OCI-LY7 (cell line): Measurements from ENCODE around the gene FAM241A. TPM values are rescaled to one million over a fixed set of nuclear protein-coding genes. Genes with fewer than 3 reads are reported as not detected.
A peak's percentile ranks its signal among the peaks of the same experiment; 100 is the strongest.

Experiments used
- BruUV-seq: library from RNA; stranded (reverse); fragments of 400-500 nt; replicated peaks from 2 replicates; lab custom pipeline; 2021; lab: Mats Ljungman, UMichigan
- CTCF ChIA-PET: fragments of 300-600 bp; sonication (Branson Sonifier 250); formaldehyde crosslinking; loops from one replicate; lab custom pipeline; 2022; ENCODE audit warnings: antibody characterized with exemption; ENCODE audit not compliant: unreplicated experiment; lab: Charles Lee
- POLR2A ChIA-PET: fragments of 300-600 bp; sonication (Branson Sonifier 250); formaldehyde crosslinking; loops from one replicate; lab custom pipeline; 2022; ENCODE audit warnings: antibody characterized with exemption; lab: Charles Lee
- DNase-seq: peaks from one replicate; pipeline ENCODE4 v3.0.0-alpha.2; 2015; ENCODE audit warnings: low spot score
- H2AFZ ChIP-seq: fragments of 200-600 bp; sonication (generic), shearing (Covaris generic); 2 replicates; pipeline ENCODE4 v1.6.1; 2014; ENCODE audit warnings: mild to moderate bottlenecking, antibody characterized with exemption, low read length, moderate library complexity
- H3K27ac ChIP-seq: fragments of 200-600 bp; sonication (generic); 2 replicates; pipeline ENCODE4 v1.5.1; 2014; ENCODE audit warnings: mixed run types, low read depth, mild to moderate bottlenecking, moderate library complexity, low read length, inconsistent platforms; ENCODE audit not compliant: poor library complexity, severe bottlenecking
- H3K36me3 ChIP-seq: fragments of 200-600 bp; sonication (generic); 2 replicates; pipeline ENCODE4 v1.6.1; 2014; ENCODE audit warnings: mild to moderate bottlenecking, antibody characterized with exemption, low read length, moderate library complexity, mixed read lengths; ENCODE audit not compliant: insufficient read depth
- H3K4me1 ChIP-seq: fragments of 200-600 bp; sonication (generic); 2 replicates; pipeline ENCODE4 v1.5.1; 2014; ENCODE audit warnings: mild to moderate bottlenecking, low read length; ENCODE audit not compliant: insufficient read depth, poor library complexity, severe bottlenecking
- H3K4me2 ChIP-seq: fragments of 200-600 bp; sonication (generic); 2 replicates; pipeline ENCODE4 v1.6.1; 2014; ENCODE audit warnings: mild to moderate bottlenecking, low read length
- H3K4me3 ChIP-seq: fragments of 200-600 bp; sonication (generic); 2 replicates; pipeline ENCODE4 v1.5.1; 2014; ENCODE audit warnings: mild to moderate bottlenecking, low read depth, low read length; ENCODE audit not compliant: poor library complexity, severe bottlenecking
- H3K79me2 ChIP-seq: fragments of 200-600 bp; sonication (generic); 2 replicates; pipeline ENCODE4 v1.6.1; 2016; ENCODE audit warnings: low read depth, mild to moderate bottlenecking, low read length, moderate library complexity, mixed read lengths; ENCODE audit not compliant: insufficient read depth
- H3K9me2 ChIP-seq: fragments of 200-600 bp; sonication (generic); 2 replicates; pipeline ENCODE4 v1.6.1; 2016; ENCODE audit warnings: mild to moderate bottlenecking, low read length, mixed read lengths; ENCODE audit not compliant: insufficient read depth
- H3K9me3 ChIP-seq: fragments of 200-600 bp; sonication (generic); 2 replicates; pipeline ENCODE4 v1.6.1; 2014; ENCODE audit warnings: mild to moderate bottlenecking, mixed run types, low read length, mixed read lengths
- H4K20me1 ChIP-seq: fragments of 200-600 bp; sonication (generic); 2 replicates; pipeline ENCODE4 v1.6.1; 2014; ENCODE audit warnings: mild to moderate bottlenecking, antibody characterized with exemption, low read length, moderate library complexity, mixed read lengths; ENCODE audit not compliant: insufficient read depth
- EZH2phosphoT487 ChIP-seq: fragments of 200-600 bp; sonication (generic); IDR thresholded peaks from 2 replicates; pipeline ENCODE4 v1.6.1; 2018; ENCODE audit warnings: low read depth, borderline replicate concordance, mild to moderate bottlenecking, mixed run types, antibody characterized with exemption, low read length, moderate library complexity, mixed read lengths
- intact Hi-C: fragments of 100-400 bp; cut with micrococcal nuclease; formaldehyde crosslinking; loops from one replicate; pipeline ENCODE4 v1.10.0; 2022; ENCODE audit not compliant: unreplicated experiment
- total RNA-seq, 2 experiments: library from RNA; depleted of rRNA in 1 of 2; stranded (reverse); fragments of >200 nt in 1 of 2; shearing (Covaris generic) in 1 of 2; gene quantifications; 2 replicates each; pipeline ENCODE4 v1.2.3, GENCODE V29; 2014 to 2022
- TF ChIP-seq, protein P1 (sequence below): fragments of 200-600 bp; sonication (generic); conservative IDR thresholded peaks from 2 replicates; pipeline ENCODE4 v1.5.1; 2014; ENCODE audit warnings: mild to moderate bottlenecking, antibody characterized with exemption, low read length, moderate library complexity, mixed read lengths

Gene FAM241A
- total RNA-seq, 2 experiments from 2014 or later: 2.5 to 9.5 TPM

- intact Hi-C loops: loop anchor here (5.0 to 10.0 kb wide), 2 partner anchors 49 to 552 kb away; no protein-coding TSS in a partner anchor
- no peak for TF ChIP-seq EZH2phosphoT487
- TF ChIP-seq, protein P1, sequence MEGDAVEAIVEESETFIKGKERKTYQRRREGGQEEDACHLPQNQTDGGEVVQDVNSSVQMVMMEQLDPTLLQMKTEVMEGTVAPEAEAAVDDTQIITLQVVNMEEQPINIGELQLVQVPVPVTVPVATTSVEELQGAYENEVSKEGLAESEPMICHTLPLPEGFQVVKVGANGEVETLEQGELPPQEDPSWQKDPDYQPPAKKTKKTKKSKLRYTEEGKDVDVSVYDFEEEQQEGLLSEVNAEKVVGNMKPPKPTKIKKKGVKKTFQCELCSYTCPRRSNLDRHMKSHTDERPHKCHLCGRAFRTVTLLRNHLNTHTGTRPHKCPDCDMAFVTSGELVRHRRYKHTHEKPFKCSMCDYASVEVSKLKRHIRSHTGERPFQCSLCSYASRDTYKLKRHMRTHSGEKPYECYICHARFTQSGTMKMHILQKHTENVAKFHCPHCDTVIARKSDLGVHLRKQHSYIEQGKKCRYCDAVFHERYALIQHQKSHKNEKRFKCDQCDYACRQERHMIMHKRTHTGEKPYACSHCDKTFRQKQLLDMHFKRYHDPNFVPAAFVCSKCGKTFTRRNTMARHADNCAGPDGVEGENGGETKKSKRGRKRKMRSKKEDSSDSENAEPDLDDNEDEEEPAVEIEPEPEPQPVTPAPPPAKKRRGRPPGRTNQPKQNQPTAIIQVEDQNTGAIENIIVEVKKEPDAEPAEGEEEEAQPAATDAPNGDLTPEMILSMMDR: no peak
- Histone ChIP-seq H3K27ac (no peak overlapping the region), H3K9me2 (no peaks in the 10 kb centered on the region), H3K4me1 (peaks cover 4% of the 10 kb centered on the region), H4K20me1 (no peaks in the 10 kb centered on the region), H3K4me2 (no peak overlapping the region), H2AFZ (peak overlapping the region; percentile 56), H3K4me3 (no peak overlapping the region), H3K79me2 (no peaks in the 10 kb centered on the region), H3K9me3 (no peaks in the 10 kb centered on the region), H3K36me3 (no peaks in the 10 kb centered on the region)
- POLR2A ChIA-PET: interaction anchor here (0.6 to 2.5 kb wide), 3 partner anchors 20 to 324 kb away, joined by 4 to 14 read pairs (median 4); no protein-coding TSS in a partner anchor
- DNase-seq: peak; percentile 23
- CTCF ChIA-PET: no interaction called here
- no TSS peak for BruUV-seq
Measured at GRCh38 chr4:112213091-112213490, 67.8 kb downstream of the FAM241A start.

DNA sequence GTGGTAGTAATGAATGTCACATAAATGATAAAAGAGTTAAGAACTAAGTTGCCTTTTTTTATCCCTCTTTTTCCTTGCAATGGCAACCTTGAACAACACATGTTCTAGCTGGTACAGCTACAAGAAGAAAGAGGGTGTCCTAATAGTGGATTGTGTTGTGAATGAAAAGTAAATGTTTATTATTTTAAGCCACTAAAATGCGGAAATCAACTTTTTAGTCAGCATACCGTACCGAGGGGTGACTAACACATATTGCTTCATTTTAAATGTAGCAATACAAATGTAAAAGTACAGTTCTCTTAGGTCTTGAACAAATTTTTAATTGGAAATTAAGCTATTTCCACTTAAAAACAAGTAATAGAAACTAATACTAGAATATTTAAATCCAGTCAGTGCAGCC lies 68.6 kb downstream of the FAM241A start:
- intact Hi-C loops: loop anchor here (1.0 to 10.0 kb wide), 3 partner anchors 48 to 551 kb away; no protein-coding TSS in a partner anchor
- no peak overlapping the region for H3K4me3 ChIP-seq
- H3K9me3 ChIP-seq: no peaks in the 10 kb centered on the region
- no peaks in the 10 kb centered on the region for H4K20me1 ChIP-seq
- peaks cover 4% of the 10 kb centered on the region for H3K4me1 ChIP-seq
- H3K79me2 ChIP-seq: no peaks in the 10 kb centered on the region
- H3K9me2 ChIP-seq: no peaks in the 10 kb centered on the region
- POLR2A ChIA-PET: interaction anchor here (0.7 to 2.5 kb wide), 12 partner anchors 9 to 350 kb away, joined by 3 to 14 read pairs (median 4); no protein-coding TSS in a partner anchor
- DNase-seq: no peak
- no peaks in the 10 kb centered on the region for H3K36me3 ChIP-seq
- CTCF ChIA-PET: interaction anchor here (0.6 kb wide), 1 partner anchor 310 kb away, joined by 3 read pairs; no protein-coding TSS in a partner anchor
- no peak overlapping the region; the same call in 1 of the 2 replicates for H2AFZ ChIP-seq
- H3K4me2 ChIP-seq: no peak overlapping the region
- no peak overlapping the region for H3K27ac ChIP-seq
- BruUV-seq: no TSS peak
- TF ChIP-seq, protein P1: no peak
- no peak for TF ChIP-seq EZH2phosphoT487
